SJSA1 (cell line): ENCODE measurements around the gene FHOD3. TPM values are rescaled to one million over a fixed set of nuclear protein-coding genes. Genes with fewer than 3 reads are reported as not detected.
"Not testable (repeated sequence)": the region's sequence is repeated elsewhere in the genome, so short reads cannot be mapped to it uniquely, and the experiment has no call there.

Source experiments
- DNase-seq, 2 experiments: peaks; one replicate each; pipeline ENCODE4 v3.0.0-alpha.2; 2015 to 2020; ENCODE audit warnings: low spot score in 2 of 2, low read depth in 1 of 2
- H3K27ac ChIP-seq: fragments of 250-450 bp; sonication (Bioruptor Pico); 2 replicates; pipeline ENCODE4 v1.5.1; 2020; ENCODE audit warnings: mild to moderate bottlenecking, moderate library complexity
- H3K27me3 ChIP-seq: fragments of 250-450 bp; sonication (Bioruptor Pico); replicated peaks from 2 replicates; pipeline ENCODE4 v1.5.1; 2020; ENCODE audit warnings: mild to moderate bottlenecking, moderate library complexity
- H3K36me3 ChIP-seq: fragments of 250-450 bp; sonication (Bioruptor Pico); 2 replicates; pipeline ENCODE4 v1.5.1; 2020; ENCODE audit warnings: mild to moderate bottlenecking
- H3K4me1 ChIP-seq: fragments of 250-450 bp; sonication (Bioruptor Pico); replicated peaks from 2 replicates; pipeline ENCODE4 v1.6.1; 2021; ENCODE audit warnings: mild to moderate bottlenecking
- H3K4me3 ChIP-seq: fragments of 250-450 bp; sonication (Bioruptor Pico); 2 replicates; pipeline ENCODE4 v1.5.1; 2020; ENCODE audit warnings: mild to moderate bottlenecking
- H3K9me3 ChIP-seq: fragments of 250-450 bp; sonication (Bioruptor Pico); replicated peaks from 2 replicates; pipeline ENCODE4 v1.5.1; 2020; ENCODE audit warnings: mild to moderate bottlenecking
- total RNA-seq: library from RNA; depleted of rRNA; stranded (reverse); fragments of >200 nt; shearing (Covaris generic); gene quantifications from 2 replicates; pipeline ENCODE4 v1.2.3, GENCODE V29; 2014

Gene FHOD3
- total RNA-seq, 1 experiment from 2014 or later = 0.53 TPM

DNA sequence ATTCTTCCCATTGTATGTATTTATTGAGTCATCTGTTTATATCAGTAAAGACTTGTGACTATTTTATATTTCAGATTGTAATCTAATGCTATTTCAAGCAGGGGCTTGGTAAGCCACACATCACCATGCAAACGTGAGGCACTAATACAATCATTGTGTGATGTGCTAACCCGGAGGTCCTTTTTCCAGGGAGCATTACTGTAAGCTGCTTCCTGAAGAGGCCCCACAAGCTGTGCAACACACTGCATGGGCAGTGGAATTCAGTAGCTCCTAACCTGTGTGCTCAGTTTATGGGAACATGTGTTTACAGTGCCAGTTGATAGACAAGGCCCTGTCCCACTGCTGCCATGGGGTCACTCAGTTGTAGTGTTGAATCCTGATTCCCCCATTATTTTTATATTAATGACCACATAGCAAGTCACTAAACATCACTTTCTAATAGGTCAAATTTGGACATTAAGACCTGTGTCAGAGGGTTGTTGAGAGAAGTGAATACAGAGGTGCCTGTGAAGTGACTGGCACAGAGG, 162.9 kb downstream of the FHOD3 start:
- no peaks in the 10 kb centered on the region; the same call in 1 of the 2 replicates for H3K4me1 ChIP-seq
- no peaks in the 10 kb centered on the region for H3K9me3 ChIP-seq
- no peak overlapping the region for H3K27ac ChIP-seq
- no peaks in the 10 kb centered on the region for H3K27me3 ChIP-seq
- no peaks in the 10 kb centered on the region for H3K36me3 ChIP-seq
- no peak overlapping the region for H3K4me3 ChIP-seq
- DNase-seq = no peak

DNA sequence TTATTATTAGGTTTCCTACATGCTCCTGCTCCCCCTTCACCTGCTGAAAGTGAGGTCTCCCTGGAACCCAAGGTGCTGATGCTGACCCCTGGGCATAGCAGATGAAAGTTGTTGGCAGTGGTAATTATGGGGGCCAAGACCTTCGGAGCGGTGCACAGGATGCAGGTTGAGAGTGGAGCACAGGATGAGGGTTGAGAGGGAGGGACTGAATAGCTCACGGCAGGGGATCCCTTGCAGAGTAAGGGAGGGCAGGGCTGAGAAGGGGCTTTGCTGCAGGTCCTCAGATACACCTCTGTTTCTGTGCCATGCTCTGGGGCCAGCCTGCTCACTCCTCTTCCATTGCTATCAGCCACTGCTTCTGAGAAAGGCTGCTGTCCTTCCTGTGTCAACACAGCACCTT, 163.3 kb downstream of the FHOD3 start:
- Histone ChIP-seq H3K4me3 (no peak overlapping the region), H3K4me1 (no peaks in the 10 kb centered on the region; the same call in 1 of the 2 replicates), H3K9me3 (no peaks in the 10 kb centered on the region), H3K27me3 (no peaks in the 10 kb centered on the region), H3K27ac (no peak overlapping the region), H3K36me3 (no peaks in the 10 kb centered on the region)
- no peak for DNase-seq

DNA sequence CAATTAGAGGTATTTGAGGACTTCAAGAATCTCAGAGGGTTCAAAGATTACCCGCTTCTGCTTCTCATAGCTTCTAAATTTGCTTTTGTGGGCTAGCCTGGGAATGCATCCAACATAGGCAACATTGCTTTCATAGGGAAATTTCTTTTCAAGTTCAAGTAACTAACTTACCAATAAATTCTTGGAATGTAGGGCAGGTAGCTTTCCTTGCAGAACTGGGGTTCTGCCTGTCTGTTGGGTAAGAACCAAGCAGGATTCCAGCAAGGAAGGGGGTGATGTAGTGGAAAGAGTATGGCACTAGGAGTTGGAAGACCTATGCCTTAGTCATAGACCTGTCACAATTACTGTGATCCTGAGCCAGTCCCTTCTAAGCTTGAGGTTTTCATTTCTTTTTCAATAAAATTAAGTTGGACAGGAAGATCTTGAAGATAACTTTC, 164.1 kb downstream of the FHOD3 start:
- Histone ChIP-seq H3K9me3 (no peaks in the 10 kb centered on the region), H3K36me3 (no peaks in the 10 kb centered on the region), H3K27ac (no peak overlapping the region), H3K4me1 (no peaks in the 10 kb centered on the region; the same call in 1 of the 2 replicates), H3K27me3 (no peaks in the 10 kb centered on the region), H3K4me3 (no peak overlapping the region)
- no peak for DNase-seq

DNA sequence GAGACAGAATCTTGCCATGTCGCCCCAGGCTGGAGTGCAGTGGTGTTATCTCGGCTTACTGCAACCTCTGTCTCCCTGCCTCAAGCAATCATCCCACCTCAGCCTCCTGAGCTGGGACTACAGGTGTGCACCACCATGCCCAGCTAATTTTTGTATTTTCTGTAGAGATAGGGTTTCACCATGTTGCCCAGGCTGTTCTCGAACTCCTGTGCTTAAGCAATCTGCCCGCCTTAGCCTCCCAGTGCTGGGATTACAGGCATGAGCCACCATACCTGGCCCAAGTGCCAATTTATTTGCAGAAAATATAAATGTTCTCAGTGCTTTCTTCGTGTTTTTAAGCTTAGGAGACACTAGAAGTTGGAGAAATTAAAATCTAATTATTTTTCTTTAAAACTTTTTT, 166.0 kb downstream of the FHOD3 start:
- H3K4me1 ChIP-seq, H3K4me3 ChIP-seq, DNase-seq, H3K36me3 ChIP-seq, H3K27ac ChIP-seq, H3K27me3 ChIP-seq, H3K9me3 ChIP-seq: not testable (repeated sequence)

DNA sequence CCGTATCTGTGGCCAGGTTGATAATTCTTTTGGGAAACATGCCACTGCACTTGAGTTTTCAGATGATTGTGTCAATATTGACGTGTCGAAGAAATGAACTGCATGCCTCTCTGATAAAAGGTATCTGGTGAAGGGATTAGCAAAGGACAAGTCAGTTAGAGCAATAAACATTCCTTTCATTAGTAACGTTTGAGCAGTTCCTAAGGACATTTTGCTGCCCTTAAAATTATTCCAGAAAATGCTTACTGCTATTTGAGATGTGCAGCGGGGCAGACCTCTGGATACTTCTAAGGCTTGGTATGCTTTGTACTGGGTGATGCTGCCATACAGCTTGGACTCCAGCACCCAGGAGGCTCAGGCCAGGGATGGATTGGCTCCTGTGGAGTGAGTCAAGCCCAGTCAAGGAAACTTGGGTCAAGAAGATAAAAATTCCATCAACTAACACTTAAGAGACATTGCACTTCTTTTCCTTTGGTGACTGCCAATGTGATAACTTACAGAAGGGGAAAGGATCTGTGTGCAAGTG, 166.7 kb downstream of the FHOD3 start:
- Histone ChIP-seq H3K36me3 (no peaks in the 10 kb centered on the region), H3K9me3 (no peaks in the 10 kb centered on the region), H3K27me3 (no peaks in the 10 kb centered on the region), H3K4me3 (no peak overlapping the region), H3K4me1 (no peaks in the 10 kb centered on the region; the same call in 1 of the 2 replicates), H3K27ac (no peak overlapping the region)
- DNase-seq = no peak

DNA sequence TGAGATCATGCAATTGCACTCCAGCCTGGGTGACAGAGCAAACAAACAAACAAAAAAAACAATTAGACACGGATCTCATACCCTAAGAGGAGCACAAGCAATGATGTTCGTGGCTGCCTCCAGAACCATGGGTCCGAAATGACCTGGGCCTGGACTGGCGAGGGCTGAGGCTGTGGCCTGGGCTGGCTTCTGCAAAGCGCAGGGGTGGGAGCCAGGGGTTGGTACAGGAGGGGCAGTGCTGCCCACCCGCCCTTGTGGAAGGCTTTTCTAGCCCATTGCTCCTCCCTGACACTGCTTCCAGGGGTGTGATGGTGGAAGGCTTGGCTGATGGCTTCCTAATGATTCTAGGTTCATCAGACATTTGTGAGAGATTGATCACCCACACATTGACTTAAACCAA, 167.8 kb downstream of the FHOD3 start:
- Histone ChIP-seq H3K4me3 (no peak overlapping the region), H3K36me3 (no peaks in the 10 kb centered on the region)
- no peak for DNase-seq

DNA sequence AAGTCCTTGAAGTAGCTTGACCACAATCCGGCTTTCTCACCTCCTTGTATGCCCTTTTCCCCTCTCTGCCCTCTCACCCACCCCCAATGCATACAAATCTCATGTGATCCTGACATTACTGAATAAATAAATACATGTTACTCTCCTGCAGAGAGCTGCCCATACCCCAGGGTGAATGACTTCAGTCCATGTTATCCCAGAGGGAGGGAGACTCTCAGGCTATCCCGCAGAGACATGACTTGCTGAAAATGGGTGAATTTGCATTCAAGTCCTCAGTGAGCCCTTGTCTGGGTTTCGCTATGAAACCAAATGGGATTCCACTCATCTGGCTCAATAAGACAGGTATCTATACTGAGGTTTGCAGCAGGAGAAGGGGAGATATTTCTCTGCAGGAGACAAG, 168.5 kb downstream of the FHOD3 start:
- H3K9me3 ChIP-seq = no peaks in the 10 kb centered on the region
- H3K27ac ChIP-seq = no peak overlapping the region
- no peak overlapping the region for H3K4me3 ChIP-seq
- no peak for DNase-seq
- H3K36me3 ChIP-seq = no peaks in the 10 kb centered on the region
- no peaks in the 10 kb centered on the region for H3K27me3 ChIP-seq
- H3K4me1 ChIP-seq = no peaks in the 10 kb centered on the region

More for the DNA sequence above, 167.8 kb downstream of the FHOD3 start:
- H3K27ac ChIP-seq = no peak overlapping the region
- H3K4me1 ChIP-seq = no peaks in the 10 kb centered on the region; the same call in 1 of the 2 replicates
- no peaks in the 10 kb centered on the region for H3K9me3 ChIP-seq
- H3K27me3 ChIP-seq = no peaks in the 10 kb centered on the region

DNA sequence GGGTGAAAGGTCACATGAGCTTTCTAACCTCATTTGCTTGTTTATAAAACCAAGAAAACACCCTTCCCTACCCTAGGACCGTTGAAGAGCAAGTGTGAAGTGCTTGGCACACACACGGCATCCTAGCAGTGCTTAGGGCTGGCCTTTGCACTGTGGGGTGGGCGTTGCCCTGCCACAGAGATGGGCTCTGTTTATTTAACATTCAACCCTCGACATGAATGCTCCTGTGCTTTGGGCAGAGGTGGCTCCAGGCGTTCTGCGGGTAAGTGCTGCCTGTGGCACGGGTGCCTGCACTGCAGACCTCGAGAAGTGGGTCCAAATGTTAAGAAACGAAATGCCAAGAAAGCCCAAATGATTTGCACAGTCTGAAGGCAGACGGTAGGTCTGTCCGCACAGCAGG, 170.1 kb downstream of the FHOD3 start:
- Histone ChIP-seq H3K27ac (no peak overlapping the region), H3K4me1 (no peaks in the 10 kb centered on the region), H3K4me3 (no peak overlapping the region), H3K27me3 (no peaks in the 10 kb centered on the region), H3K36me3 (no peaks in the 10 kb centered on the region), H3K9me3 (no peaks in the 10 kb centered on the region)
- no peak for DNase-seq

DNA sequence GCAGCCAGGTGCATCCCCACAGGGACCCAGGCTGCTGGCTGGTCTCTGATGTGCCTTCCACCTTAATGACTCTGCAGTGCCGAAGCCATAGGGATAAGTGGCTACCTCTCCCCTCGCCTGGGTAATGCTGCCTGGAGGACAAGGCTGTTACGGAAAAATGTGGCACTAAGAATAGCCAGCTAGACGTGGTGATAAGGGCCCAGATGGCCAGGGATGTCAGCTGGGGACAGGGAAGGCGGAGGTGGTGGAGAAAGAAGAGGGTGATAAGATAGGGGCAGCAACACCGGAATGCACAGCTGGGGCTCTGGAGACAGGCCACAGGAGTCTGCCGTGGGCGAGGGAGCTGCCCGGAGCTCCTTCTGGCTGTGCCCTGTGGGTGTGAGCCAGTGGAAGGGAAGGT, 170.6 kb downstream of the FHOD3 start:
- Histone ChIP-seq H3K4me1 (no peaks in the 10 kb centered on the region), H3K36me3 (no peaks in the 10 kb centered on the region), H3K27ac (no peak overlapping the region), H3K27me3 (no peaks in the 10 kb centered on the region), H3K4me3 (no peak overlapping the region), H3K9me3 (no peaks in the 10 kb centered on the region)
- DNase-seq = no peak

DNA sequence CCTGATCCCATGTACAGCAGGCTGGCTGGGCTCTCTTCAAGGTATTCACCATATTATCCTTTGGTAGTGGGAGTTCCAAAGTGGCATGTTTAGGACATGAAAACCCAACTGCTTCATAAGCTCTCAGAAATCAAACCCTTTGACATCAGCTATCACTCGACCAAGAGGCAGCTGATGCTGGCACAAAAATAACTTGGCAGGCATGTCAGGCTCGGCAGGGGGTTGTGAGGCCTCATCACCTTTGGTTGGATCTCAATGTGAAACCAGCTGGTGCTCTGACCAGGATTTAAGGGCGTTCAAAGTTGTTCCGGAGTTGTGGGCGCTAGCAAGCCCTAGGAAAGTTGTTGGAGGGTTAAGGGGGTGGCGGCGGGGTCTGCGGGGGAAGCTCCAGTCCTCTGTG, 171.9 kb downstream of the FHOD3 start:
- Histone ChIP-seq H3K27ac (no peak overlapping the region), H3K4me3 (no peak overlapping the region), H3K36me3 (no peaks in the 10 kb centered on the region)

DNA sequence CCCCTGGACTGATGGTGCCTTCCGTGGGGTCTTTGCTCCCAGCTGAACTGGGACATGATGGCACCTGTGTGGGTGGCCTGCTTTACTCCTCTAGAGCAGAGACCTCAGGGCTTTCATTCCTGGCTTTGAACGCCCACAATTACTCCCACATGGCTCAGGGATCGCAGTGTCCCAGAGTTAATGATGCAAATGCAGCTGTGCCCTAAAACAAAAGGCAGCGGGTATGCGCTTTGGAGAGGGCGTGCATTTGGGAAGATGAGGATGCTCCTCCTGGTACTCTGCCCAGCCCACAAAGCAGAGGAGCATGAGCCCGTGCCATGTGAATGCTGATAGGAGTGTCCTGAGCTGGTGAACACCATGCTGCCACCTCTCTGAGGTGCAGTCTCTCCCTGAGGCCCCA, 173.4 kb downstream of the FHOD3 start:
- no peak for DNase-seq
- no peak overlapping the region for H3K27ac ChIP-seq
- no peaks in the 10 kb centered on the region for H3K27me3 ChIP-seq
- H3K36me3 ChIP-seq = no peaks in the 10 kb centered on the region
- H3K9me3 ChIP-seq = no peaks in the 10 kb centered on the region
- H3K4me3 ChIP-seq = no peak overlapping the region
- no peaks in the 10 kb centered on the region for H3K4me1 ChIP-seq

More for the DNA sequence above, 171.9 kb downstream of the FHOD3 start:
- no peak for DNase-seq
- H3K4me1 ChIP-seq = no peaks in the 10 kb centered on the region
- H3K9me3 ChIP-seq = no peaks in the 10 kb centered on the region
- no peaks in the 10 kb centered on the region for H3K27me3 ChIP-seq

DNA sequence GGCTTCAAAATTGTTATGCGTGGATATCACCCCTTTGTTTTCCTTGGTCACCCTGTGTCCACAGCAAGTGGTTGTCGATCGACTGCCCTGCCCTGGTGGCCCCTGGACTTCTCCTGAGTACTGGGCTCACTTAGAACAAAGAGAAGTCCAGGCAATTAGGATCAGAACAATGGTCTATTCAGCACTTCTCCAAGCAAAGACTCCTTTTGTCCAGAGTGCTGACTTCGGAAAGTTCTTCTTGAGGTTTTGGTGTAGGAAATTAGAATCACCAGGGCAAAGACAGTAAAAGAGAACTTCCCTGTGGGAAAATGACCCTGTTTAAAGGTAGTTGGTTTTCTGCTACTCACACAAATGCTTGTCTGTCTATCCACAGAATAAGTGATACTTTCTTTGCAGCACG, 173.9 kb downstream of the FHOD3 start:
- H3K4me1 ChIP-seq = no peaks in the 10 kb centered on the region
- no peak overlapping the region for H3K4me3 ChIP-seq
- no peaks in the 10 kb centered on the region for H3K9me3 ChIP-seq
- H3K27me3 ChIP-seq = no peaks in the 10 kb centered on the region
- no peak for DNase-seq
- no peaks in the 10 kb centered on the region for H3K36me3 ChIP-seq
- no peak overlapping the region for H3K27ac ChIP-seq

DNA sequence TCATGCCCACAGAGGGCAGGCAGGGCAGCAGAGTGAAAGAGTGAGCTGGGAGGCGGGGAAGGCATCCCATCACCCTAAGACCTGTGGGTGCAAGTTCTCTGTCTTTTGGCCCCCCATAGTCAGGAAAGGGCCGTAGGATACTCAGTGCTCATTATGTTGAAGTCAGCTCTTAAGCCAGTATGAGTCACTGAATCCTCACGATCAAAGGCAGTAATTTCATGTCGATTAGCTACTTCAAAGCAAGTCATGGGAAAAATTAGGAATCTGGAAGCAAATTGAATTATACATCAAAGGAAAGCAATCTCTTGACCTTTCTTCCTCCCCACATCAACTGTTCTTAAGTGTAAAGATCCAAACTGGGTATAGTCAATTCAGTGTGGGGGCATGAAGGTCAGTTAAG, 178.9 kb downstream of the FHOD3 start:
- H3K36me3 ChIP-seq = no peaks in the 10 kb centered on the region
- no peak for DNase-seq

DNA sequence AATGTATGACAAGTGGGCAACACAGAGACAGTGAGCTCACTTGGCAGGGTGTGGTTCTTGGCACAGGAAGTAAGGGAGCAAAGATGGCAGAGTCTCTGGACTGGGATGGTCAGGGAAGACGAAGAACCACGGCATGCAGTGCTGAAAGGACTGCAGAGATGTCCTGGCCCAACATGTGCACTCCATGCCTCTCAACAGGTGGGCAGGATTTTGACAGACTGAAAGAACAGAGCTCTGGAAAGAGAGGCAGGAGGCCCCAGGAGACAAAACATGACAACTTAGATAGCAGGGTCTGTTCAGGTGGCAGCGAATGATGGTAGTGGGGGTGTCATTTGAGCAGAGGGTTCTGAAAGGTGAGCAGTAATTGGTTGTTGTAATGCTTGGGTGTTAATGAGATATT, 180.3 kb downstream of the FHOD3 start:
- DNase-seq = no peak

More for the DNA sequence above, 178.9 kb downstream of the FHOD3 start:
- Histone ChIP-seq H3K27ac (no peak overlapping the region), H3K27me3 (no peaks in the 10 kb centered on the region), H3K9me3 (no peaks in the 10 kb centered on the region), H3K4me1 (no peaks in the 10 kb centered on the region), H3K4me3 (no peak overlapping the region)

DNA sequence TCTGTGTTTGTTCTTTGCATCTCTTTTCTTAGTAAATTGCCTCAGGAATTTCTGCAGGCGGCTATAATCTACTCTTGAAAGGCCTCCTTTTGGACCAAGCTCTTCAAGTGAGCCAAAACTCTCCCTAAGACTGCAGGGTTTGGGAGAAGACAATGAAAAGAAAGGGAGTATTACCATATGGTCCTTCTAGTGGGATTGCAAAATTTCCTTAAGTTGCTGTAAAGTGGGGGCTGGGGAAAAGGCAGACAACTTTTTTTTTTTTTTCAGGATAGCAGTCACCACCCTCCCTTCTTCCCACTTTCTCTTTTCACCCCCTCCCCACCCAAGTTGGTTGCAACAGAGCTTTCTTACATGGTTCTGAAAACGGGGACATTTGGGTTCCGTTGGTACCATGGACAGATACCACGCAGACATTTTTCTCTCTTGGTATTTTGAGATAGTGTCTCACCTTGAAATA, 183.7 kb downstream of the FHOD3 start:
- no peaks in the 10 kb centered on the region for H3K9me3 ChIP-seq
- H3K27me3 ChIP-seq = no peaks in the 10 kb centered on the region
- H3K36me3 ChIP-seq = no peaks in the 10 kb centered on the region
- no peak overlapping the region for H3K4me3 ChIP-seq
- H3K27ac ChIP-seq = no peak overlapping the region
- H3K4me1 ChIP-seq = no peaks in the 10 kb centered on the region
- DNase-seq = no peak

More for the DNA sequence above, 180.3 kb downstream of the FHOD3 start:
- H3K27me3 ChIP-seq = no peaks in the 10 kb centered on the region
- no peak overlapping the region for H3K27ac ChIP-seq
- H3K4me3 ChIP-seq = no peak overlapping the region
- no peaks in the 10 kb centered on the region for H3K9me3 ChIP-seq
- no peaks in the 10 kb centered on the region for H3K4me1 ChIP-seq
- no peaks in the 10 kb centered on the region for H3K36me3 ChIP-seq
